ENCODE results near the gene IVNS1ABP.
"Not testable (repeated sequence)": the region's sequence is repeated elsewhere in the genome, so short reads cannot be mapped to it uniquely, and the experiment has no call there.

IVNS1ABP gene

DNA sequence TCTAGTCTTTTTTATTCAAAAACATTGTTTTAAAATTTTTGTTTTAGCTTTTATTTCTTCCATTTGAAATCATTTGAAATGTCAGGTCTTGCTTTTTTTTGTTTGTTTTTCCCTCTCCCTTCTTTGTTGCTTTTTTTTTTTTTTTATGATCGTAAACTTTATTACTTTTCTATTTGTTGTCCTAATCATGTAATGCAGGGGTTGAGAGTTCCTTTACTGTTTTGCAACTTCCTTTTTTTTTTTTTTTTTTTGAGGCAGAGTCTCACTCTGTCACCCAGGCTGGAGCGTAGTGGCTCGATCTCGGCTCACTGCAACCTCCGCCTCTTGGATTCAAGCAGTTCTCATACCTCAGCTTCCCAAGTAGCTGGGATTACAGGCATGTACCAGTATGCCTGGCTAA is 24.8 kb downstream of the IVNS1ABP start:
- no peak for DNase-seq (ENCODE audit: low read depth)

DNA sequence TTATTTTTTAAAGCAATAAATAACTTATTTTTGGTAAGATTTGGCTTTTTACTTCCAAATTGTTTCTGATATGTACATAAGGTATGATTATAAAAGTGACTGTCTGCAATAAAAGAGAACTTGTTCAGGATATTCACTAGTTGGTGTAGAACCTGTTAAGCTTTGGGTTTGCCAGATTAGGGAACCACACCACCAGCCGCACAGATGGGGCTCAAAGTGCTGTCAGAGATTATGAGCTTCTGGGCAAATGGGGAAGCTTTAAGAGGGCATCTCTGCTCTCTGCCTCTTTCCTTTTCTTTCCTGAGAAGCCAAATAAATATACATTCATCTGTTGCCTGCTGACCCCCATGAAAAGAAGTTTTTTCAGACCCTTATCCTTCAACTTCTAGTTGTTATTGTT is 25.4 kb downstream of the IVNS1ABP start:
- no peak for DNase-seq (ENCODE audit: low read depth)

DNA sequence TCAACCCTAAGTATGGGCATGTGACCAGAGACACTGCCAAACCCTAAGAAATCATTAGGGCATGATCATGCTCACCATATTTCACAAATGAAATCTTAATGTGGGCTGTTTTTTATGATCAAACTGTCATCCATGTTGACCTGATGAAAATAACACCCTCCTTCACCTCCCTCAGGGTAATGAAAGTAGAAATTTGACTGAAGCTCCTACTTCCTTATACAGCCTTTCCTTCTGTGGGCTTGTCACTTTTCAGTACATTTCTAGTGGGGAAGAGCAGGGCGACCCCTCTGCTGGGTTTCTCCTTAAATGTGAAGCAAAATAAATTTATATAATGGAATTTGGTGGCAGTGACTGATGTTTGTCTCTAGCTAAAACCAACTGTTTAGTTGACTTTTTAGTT is 25.9 kb downstream of the IVNS1ABP start:
- no peak for DNase-seq (ENCODE audit: low read depth)

DNA sequence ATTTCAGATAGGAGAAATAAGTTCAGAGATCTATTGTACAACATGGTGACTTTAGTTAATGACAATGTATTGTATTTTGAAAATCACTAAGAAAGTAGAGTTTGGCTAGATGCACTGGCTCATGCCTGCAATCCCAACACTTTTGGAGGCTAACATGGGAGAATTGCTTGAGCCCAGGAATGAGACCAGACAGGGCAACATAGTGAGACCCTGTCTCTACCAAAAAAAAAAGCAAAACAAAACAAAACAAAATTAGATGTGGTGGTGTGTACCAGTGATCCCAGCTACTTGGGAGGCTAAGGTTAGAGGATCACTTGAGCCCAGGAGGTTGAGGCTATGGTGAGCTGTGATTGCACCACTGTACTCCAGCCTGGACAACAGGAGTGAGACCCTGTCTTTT is 27.2 kb downstream of the IVNS1ABP start:
- no peak for DNase-seq (ENCODE audit: low read depth)

DNA sequence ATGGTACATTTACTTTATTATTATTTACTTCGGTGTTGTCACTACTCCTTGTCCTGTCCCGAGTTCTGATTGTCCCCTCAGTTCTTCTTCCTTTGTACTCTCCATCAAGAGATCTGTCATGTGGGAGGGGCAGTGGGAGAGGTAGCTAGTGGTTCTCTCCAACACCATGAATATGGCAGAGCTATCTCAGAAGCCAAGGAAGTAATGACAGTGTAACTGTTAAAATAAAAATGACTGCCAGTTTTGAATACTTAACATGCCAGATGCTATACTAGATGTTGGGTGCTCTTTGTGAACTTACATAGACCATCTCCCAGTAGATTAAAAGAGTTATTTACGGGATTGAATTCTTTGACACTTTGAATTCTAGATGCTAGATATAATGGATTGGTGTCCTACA is 28.6 kb downstream of the IVNS1ABP start:
- DNase-seq (ENCODE audit: low read depth): no peak

DNA sequence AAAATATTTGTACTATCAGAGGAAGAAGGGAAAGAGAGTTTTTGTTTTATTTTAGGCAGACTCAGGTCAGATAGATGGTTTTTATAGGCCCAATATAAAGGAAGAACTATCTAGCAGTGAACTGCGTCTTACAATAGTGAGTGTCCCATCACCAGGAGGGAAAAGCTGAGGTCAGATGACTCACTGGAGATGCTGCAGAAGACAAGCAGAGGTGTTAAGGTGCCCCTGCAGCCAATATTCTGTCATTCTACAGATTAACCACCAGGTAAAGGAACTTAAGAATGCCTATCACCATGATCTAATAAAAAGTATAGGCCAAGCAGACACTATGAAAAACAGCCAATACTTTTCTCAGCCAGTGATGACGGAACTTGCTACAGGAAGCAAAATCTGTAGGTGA is 29.6 kb downstream of the IVNS1ABP start:
- no peak for DNase-seq (ENCODE audit: low read depth)

DNA sequence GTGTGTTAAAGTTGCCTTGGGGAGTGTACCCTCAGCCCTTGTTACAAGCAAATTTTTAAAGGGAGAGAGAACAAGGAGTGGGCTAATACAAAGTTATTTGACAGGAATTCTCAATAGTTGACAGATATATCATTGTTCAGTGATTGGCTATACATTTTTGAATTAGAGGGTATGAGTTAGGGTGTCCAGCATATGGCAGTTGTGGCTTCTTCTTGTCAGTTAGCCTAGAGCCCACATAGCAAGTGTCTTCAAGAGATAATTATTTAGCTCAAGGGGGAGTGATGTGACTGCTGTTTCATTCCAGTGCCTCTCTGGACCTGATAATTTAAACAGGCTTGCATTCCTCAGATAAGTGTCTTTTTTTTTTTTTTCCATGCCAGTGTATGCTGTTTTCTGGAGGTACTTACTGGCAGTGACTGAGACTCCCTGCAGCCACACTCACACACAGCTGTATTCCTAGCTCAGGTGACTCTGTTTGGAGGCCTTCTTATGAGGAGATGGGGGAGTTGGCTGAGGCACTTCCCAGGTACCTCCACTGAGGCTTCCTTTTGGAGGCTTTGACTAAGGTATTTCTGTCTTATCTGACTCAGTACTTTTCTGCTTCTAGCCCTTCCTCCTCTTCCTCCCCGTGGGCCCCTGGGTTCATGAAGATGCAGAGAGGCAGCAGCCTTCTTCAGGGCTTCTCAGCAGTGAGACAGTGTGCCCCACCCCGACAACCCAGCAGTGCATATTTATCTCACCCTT is 32.3 kb downstream of the IVNS1ABP start:
- peak; percentile 8 for DNase-seq (ENCODE audit: low read depth)

DNA sequence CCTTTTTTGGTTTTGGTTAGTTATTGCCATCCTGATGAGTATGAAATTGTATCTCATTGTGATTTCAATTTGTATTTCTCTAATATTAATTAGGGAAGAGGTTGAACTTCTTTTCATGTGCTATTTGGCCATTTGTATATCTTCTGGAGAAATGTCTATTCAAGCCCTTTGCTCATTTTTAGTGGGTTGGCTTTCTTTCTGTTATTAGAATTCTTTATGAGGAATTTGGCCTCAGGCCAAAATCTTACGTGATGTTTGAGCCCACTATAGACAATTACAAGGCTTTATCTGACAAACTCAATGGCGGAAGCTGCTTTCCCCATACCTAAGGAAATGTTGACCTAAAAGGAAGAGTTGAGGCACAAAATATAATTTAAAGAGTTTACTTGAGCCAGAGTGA is 32.9 kb downstream of the IVNS1ABP start:
- no peak for DNase-seq (ENCODE audit: low read depth)

DNA sequence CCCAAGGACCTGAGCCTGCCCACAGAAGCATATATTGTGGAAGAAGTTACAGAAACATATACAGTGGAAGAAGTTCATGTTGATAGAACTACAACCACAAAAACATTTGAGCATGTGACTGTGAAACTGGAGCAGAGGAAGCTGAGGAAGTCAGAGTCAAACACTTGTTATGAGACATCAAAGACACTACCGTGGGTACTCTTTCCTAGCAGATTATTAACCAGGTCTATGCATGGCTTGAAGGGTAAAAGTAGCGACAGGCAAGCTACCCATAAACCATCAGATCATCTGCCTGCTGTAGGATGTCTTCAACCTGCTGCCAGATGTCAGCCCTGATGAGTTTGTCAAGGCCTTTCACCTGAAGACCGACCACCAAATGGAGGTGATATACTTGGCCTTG is 35.8 kb downstream of the IVNS1ABP start:
- no peak for DNase-seq (ENCODE audit: low read depth)

DNA sequence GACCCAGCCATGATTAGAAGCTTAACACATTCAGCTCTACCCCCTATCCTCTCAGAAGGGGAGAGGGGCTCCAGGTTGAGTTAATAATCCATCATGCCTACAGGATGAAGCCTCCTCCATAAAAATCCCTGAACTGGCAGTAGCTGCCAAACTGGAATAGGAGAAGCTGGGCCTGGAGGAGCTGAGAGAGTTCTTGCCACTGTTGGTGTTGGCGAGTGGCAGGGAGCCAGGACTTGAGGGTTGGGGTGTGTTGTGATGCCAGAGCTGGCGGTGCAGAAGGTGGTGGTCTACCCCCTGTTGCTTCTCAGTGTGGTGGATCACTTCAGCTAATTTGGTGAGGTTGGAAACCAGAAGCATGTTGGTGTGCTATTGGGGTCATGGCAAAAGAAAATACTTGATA is 36.5 kb downstream of the IVNS1ABP start:
- DNase-seq (ENCODE audit: low read depth): no peak

DNA sequence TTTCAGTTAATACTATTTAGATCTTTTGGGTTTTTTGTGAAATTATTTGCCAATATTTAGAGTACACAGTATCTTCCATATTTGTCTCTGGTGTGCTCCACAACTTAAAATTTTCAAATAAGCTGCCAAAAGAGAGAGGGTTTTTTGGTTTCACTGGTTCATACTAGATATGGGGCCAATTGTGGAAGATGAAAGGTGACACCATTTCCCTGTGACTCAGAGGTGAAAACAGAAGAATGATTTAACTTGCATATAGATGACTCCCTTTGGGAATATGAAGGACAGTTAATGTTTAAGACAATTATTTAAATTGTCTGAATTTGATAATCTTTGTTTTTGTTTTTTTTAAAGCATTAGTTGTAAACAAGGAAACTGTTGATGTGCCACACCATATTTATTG is 37.5 kb downstream of the IVNS1ABP start:
- peak; percentile 65 for DNase-seq (ENCODE audit: low read depth)

DNA sequence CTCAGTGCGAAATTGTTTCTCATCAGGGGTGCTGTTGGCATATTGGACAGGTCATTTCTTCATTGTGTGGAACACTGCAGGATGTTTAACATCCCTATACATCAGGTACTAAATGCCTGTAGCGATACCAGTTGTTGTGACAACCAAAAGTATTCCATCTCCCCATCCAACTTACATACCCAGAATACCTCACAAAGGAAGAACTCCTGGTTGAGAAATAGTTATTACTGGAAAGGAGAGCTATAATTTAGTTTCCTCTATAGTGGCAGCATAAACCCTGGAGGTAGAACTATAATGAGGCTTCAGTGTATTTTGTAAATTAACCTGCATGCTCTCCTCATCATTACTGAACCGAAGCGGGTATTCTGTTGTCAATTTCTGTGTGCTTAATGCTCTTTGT is 45.1 kb downstream of the IVNS1ABP start:
- DNase-seq (ENCODE audit: low read depth): no peak

DNA sequence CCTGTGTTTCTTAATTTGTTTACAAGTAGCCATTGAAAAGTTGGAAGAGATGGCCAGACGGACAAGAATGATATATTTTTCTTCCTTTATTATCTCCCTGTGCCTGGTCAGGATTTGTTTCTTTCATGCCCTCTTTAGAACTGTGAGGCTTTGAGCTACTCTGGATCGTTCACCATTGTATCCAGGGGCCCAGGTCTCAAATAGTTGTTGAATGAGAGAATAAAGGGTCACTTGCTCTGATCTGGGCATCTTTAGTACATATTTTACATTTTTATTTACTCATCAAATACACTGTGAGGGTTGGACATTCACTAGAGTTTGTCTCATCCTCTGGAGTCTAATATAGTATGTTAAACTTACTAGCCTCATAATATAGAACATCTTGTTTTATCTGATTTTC is 48.7 kb downstream of the IVNS1ABP start:
- DNase-seq (ENCODE audit: low read depth): no peak

DNA sequence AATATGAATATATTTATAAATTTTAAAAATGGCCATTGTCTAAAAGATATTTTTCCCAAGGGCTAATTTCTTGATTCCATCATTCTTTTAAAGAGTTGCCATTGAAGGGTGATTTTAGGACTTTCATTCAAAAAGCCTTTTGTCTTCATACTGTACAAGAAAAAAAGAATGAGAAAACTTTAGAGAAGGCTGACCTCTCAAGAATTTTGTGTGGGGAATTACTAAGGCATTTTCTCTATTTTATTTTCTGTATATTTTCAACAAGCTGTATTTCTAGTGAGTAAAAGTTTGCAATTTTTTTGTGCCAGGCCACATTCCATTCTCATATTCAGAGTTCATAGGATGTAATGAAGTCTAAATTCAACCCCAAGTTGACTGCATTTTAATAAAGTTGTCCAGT is 49.3 kb downstream of the IVNS1ABP start:
- DNase-seq (ENCODE audit: low read depth): no peak

DNA sequence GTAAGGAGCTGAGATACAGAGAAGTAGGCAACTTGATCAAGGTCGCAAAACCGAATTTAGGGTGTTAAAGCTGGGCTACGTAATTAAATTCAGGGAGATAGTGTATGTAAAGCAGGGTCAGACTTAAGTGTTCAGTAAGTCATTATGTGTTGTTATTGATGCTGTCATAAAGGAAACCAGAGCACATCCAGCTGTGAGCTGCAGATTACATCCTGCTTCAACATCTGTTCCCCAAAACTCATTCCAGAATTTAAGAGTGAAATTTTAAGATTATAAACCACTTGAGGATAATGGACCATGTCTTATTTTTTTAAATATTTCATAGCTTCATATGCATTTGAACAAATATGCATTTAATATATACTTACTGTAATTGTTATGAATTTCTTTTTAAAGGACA is 49.7 kb downstream of the IVNS1ABP start:
- DNase-seq (ENCODE audit: low read depth): no peak

DNA sequence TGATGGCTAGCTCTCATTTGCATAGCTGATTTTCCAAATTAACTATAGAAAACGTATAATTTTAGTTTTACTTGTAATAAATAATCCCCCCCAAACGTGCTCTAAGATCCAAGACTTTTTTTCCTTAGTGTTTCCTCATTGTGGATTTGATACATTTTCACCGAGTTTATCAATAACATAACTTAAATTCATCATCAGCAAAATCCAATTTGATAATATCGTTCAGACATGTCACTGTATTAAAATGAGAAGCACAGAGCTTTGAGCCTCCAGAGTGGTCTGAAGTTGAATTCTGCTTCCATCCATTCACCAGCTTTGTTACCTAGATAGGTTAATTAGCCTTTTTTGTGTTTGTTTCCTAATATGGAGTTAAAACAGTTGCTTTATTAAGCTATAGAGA is 51.7 kb downstream of the IVNS1ABP start:
- no peak for DNase-seq (ENCODE audit: low read depth)

DNA sequence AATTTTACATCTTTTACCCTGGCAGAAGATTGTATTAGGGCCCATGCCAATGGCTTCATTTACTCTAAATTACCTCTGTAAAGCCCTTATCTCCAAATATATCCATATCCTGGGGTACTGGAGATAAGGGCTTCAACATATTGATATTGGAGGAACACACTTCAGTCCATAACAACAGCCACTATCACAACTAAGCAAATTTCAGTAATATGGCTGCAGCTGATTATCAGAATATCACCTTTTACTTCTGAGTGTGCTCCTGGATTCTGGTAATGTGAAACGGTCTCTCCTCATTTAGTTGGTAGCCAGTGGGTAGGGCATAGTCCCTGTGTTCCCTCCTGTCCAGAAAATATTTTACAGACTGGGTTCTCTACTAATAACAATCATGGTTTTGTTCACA is 53.3 kb downstream of the IVNS1ABP start:
- no peak for DNase-seq (ENCODE audit: low read depth)

DNA sequence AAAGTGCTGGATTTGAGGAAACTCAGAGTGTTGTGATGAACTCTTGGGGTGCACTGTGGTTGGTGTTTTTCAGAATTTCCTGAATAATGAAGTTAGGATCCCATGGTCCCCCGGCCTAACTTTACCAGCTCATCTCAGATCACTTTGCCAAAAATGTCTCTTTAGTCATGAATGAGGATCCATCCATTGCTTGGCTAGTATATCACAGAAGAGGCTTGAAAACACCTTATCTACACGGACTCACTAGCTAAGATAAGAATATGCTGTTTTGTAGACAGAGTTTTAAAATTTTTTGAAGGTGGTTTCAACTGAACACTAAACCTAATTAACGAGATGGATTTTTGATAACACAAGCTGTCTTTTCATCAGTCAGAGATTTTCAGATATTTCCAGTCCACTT is 53.8 kb downstream of the IVNS1ABP start:
- DNase-seq (ENCODE audit: low read depth): no peak

DNA sequence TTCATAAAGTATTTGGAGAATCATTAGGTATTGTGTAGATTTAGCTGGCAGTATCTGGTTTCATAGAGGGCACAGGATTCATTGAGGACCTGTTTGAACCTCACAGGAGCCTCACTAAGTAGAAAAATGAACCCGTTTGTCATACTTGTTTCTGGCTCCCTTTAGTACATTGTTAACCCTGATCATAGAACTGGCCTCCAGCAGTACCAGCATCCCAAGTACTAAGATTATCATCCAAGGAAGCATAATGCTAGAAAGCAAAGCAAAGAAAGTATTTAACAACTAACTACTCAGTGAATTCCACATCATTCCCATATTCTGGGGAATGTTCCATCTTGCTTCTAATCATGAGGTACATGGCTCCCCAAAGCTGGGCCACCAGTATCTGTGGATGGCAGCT is 54.9 kb downstream of the IVNS1ABP start:
- DNase-seq (ENCODE audit: low read depth): no peak

DNA sequence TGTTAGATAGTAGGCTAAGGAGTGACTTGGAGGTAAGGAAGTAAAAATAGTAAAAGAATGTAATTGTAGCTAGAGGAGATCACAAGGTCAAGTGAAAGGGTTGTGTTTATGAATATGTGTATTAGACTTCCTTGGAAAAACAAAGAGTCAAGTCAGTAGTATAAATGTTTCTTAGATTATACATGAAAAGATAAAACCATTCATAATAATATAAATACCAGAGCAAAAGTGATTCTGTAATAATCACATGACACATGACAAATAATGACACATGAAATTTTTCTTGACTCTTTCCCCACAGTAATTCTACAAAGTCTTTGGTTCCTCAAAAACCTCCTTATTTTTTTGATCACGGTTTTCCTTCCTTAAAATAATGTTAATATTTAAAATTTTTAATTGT is 56.4 kb downstream of the IVNS1ABP start:
- DNase-seq (ENCODE audit: low read depth): no peak

DNA sequence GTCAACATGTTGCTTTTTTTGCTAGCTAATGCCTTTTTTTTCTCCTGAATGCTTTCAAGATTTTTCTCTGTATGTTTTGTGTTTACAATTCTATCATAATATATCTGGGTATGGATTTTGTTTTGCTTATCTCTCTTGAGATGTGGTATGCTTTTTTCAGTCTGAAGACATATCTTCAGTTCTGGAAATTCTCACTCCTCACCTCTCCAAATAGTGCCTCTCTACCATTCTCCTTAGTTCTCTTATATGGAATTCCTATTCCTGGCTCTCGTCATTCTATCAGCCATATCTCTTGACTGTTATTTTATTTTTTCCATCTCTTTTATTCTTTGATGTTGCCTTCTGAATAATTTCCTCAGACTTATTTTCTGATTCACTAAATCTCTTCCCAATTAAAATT is 58.4 kb downstream of the IVNS1ABP start:
- DNase-seq (ENCODE audit: low read depth): no peak

DNA sequence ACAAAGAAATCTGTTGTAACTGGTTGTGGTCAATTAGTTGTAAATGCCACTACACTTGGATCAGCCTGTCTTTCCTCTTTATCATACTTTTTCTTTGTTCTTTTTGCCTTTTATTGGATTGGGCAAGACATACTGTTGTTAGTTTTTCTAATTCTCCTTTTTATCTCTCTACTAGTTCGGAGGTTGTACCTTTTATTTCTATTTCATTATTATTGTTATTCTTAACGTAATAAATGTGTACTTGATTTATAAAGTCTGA is 59.2 kb downstream of the IVNS1ABP start:
- DNase-seq (ENCODE audit: low read depth): peak; percentile 14

DNA sequence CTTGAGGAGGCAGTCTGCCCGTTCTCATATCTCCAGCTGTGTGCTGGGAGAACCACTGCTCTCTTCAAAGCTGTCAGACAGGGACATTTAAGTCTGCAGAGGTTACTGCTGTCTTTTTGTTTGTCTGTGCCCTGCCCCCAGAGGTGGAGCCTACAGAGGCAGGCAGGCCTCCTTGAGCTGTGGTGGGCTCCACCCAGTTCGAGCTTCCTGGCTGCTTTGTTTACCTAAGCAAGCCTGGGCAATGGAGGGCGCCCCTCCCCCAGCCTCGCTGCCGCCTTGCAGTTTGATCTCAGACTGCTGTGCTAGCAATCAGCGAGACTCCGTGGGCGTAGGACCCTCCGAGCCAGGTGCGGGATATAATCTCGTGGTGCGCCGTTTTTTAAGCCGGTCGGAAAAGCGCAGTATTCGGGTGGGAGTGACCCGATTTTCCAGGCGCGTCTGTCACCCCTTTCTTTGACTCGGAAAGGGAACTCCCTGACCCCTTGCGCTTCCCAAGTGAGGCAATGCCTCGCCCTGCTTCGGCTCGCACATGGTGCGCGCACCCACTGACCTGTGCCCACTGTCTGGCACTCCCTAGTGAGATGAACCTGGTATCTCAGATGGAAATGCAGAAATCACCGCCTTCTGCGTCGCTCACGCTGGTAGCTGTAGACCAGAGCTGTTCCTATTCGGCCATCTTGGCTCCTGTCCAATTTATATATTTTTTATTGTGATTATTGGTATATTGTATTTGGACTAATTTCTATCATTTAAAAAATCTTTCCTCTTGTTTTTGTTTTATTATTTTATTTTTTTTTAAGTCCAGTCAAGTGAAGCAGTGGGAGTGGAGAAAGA is 59.7 kb downstream of the IVNS1ABP start:
- DNase-seq (ENCODE audit: low read depth): not testable (repeated sequence)

DNA sequence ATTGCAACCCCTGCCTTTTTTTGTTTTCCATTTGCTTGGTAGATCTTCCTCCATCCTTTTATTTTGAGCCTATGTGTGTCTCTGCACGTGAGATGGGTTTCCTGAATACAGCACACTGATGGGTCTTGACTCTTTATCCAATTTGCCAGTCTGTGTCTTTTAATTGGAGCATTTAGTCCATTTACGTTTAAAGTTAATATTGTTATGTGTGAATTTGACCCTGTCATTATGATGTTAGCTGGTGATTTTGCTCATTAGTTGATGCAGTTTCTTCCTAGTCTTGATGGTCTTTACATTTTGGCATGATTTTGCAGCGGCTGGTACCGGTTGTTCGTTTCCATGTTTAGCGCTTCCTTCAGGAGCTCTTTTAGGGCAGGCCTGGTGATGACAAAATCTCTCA is 61.4 kb downstream of the IVNS1ABP start:
- not testable (repeated sequence) for DNase-seq (ENCODE audit: low read depth)
